H1 (cell line): ENCODE measurements around the gene ABLIM1. TPM values are rescaled to one million over a fixed set of nuclear protein-coding genes. Genes with fewer than 3 reads are reported as not detected.

ENCODE experiments used
- CTCF ChIA-PET: fragments of 300-600 bp; sonication (Branson Sonifier 250); formaldehyde crosslinking; loops from one replicate; lab custom pipeline; 2021; ENCODE audit not compliant: partially characterized antibody; lab: Charles Lee
- POLR2A ChIA-PET: fragments of 300-600 bp; sonication (Branson Sonifier 250); formaldehyde crosslinking; loops from one replicate; lab custom pipeline; 2021; ENCODE audit warnings: inconsistent platforms; ENCODE audit not compliant: partially characterized antibody; lab: Charles Lee
- DNase-seq, 2 experiments: peaks; one replicate each; pipeline versions ENCODE4 v3.0.0 to v3.0.0-alpha.2; 2010 to 2022; ENCODE audit warnings: low spot score in 2 of 2, low read depth in 1 of 2, mixed read lengths in 1 of 2
- FAIRE-seq: peaks from 2 replicates; lab custom pipeline; 2011; peaks lifted over from hg19 to GRCh38; lab: Jason Lieb, UNC
- H2AFZ ChIP-seq: 2 replicates; pipeline ENCODE4 v1.8.1; 2012; ENCODE audit warnings: low read length, inconsistent platforms
- H2AK5ac ChIP-seq: 2 replicates; pipeline ENCODE4 v1.6.1; 2013; ENCODE audit warnings: low read depth, low read length
- H2BK120ac ChIP-seq: replicated peaks from 2 replicates; pipeline ENCODE3; 2013; ENCODE audit warnings: low read depth, low read length, inconsistent platforms
- H2BK12ac ChIP-seq: 2 replicates; pipeline ENCODE4 v1.6.1; 2013; ENCODE audit warnings: low read depth, low read length
- H2BK15ac ChIP-seq: 2 replicates; pipeline ENCODE4 v1.6.1; 2013; ENCODE audit warnings: low read length
- H2BK20ac ChIP-seq: 2 replicates; pipeline ENCODE4 v1.6.1; 2013; ENCODE audit warnings: low read length
- H2BK5ac ChIP-seq: 2 replicates; pipeline ENCODE4 v1.6.1; 2013; ENCODE audit warnings: low read depth, low read length
- H3K14ac ChIP-seq: 2 replicates; pipeline ENCODE4 v1.6.1; 2013; ENCODE audit warnings: inconsistent platforms; ENCODE audit not compliant: insufficient read length
- H3K18ac ChIP-seq: 2 replicates; pipeline ENCODE4 v1.6.1; 2013; ENCODE audit warnings: low read length; ENCODE audit errors: extremely low read depth
- H3K23ac ChIP-seq: 2 replicates; pipeline ENCODE4 v1.6.1; 2013; ENCODE audit warnings: inconsistent platforms; ENCODE audit not compliant: insufficient read length
- H3K23me2 ChIP-seq: 2 replicates; pipeline ENCODE4 v1.6.1; 2013; ENCODE audit warnings: low read depth, low read length
- H3K27ac ChIP-seq: 2 replicates; pipeline ENCODE4 v1.6.1; 2011; ENCODE audit warnings: low read depth, low read length, inconsistent platforms
- H3K27me3 ChIP-seq, 4 experiments: replicated peaks in 1 of 4; 1 replicate in 1 of 4; 2 replicates in 3 of 4; pipeline versions ENCODE4 v1.6.1 to v1.8.1; 2011 to 2013; ENCODE audit warnings: low read length in 3 of 4, mild to moderate bottlenecking in 3 of 4, inconsistent platforms in 2 of 4, mixed read lengths in 2 of 4, moderate library complexity in 1 of 4; ENCODE audit not compliant: control insufficient read depth in 3 of 4, insufficient read depth in 3 of 4; ENCODE audit errors: extremely low read depth in 1 of 4
- H3K36me3 ChIP-seq, 4 experiments: 2 replicates each; pipeline versions ENCODE4 v1.6.1 to v1.8.1; 2011 to 2013; ENCODE audit warnings: mild to moderate bottlenecking in 4 of 4, low read length in 3 of 4, moderate library complexity in 2 of 4, control low read depth in 1 of 4, inconsistent platforms in 1 of 4; ENCODE audit not compliant: insufficient read depth in 4 of 4, control insufficient read depth in 2 of 4
- H3K4ac ChIP-seq: replicated peaks from 2 replicates; pipeline ENCODE3; 2013; ENCODE audit warnings: low read length, low read depth, mixed read lengths, inconsistent platforms; ENCODE audit not compliant: insufficient read length
- H3K4me1 ChIP-seq, 4 experiments: replicated peaks in 1 of 4; 1 replicate in 1 of 4; 2 replicates in 3 of 4; pipeline versions ENCODE4 v1.6.1 to v1.8.1; 2011 to 2013; ENCODE audit warnings: low read length in 3 of 4, inconsistent platforms in 2 of 4, mixed read lengths in 1 of 4; ENCODE audit not compliant: insufficient read depth in 4 of 4, control insufficient read depth in 3 of 4
- H3K4me2 ChIP-seq, 2 experiments: 2 replicates each; pipeline versions ENCODE4 v1.6.1 to v1.8.1; 2011 to 2013; ENCODE audit warnings: low read depth in 2 of 2, low read length in 2 of 2, control low read depth in 1 of 2, inconsistent platforms in 1 of 2, mild to moderate bottlenecking in 1 of 2; ENCODE audit not compliant: insufficient read depth in 1 of 2
- H3K4me3 ChIP-seq, 4 experiments: fragments of 200-600, 300-600 bp in 1 of 4; sonication (generic), shearing (Covaris generic), sonication (Bioruptor Twin) in 1 of 4; 2 replicates each; pipeline versions ENCODE4 v1.5.1 to v1.8.1; 2011 to 2016; ENCODE audit warnings: low read length in 4 of 4, low read depth in 3 of 4, control low read depth in 2 of 4, inconsistent platforms in 2 of 4, mild to moderate bottlenecking in 2 of 4, mixed read lengths in 1 of 4, moderate library complexity in 1 of 4; ENCODE audit not compliant: insufficient read depth in 2 of 4; ENCODE audit errors: extremely low read depth in 1 of 4
- H3K56ac ChIP-seq: replicated peaks from 2 replicates; pipeline ENCODE3; 2013; ENCODE audit warnings: low read depth, mild to moderate bottlenecking, mixed read lengths, low read length, inconsistent platforms; ENCODE audit not compliant: insufficient read length
- H3K79me1 ChIP-seq: 2 replicates; pipeline ENCODE4 v1.6.1; 2013; ENCODE audit warnings: low read depth, low read length, control low read depth
- H3K79me2 ChIP-seq, 2 experiments: 2 replicates each; pipeline versions ENCODE4 v1.6.1 to v1.8.1; 2012 to 2013; ENCODE audit warnings: low read length in 2 of 2, mild to moderate bottlenecking in 2 of 2, inconsistent platforms in 1 of 2; ENCODE audit not compliant: insufficient read depth in 2 of 2, control insufficient read depth in 1 of 2
- H3K9ac ChIP-seq, 4 experiments: replicated peaks in 1 of 4; 1 replicate in 1 of 4; 2 replicates in 3 of 4; pipeline versions ENCODE4 v1.6.1 to v1.8.1; 2011 to 2013; ENCODE audit warnings: low read depth in 3 of 4, low read length in 3 of 4, control low read depth in 2 of 4, mild to moderate bottlenecking in 2 of 4, moderate library complexity in 2 of 4, inconsistent platforms in 1 of 4; ENCODE audit errors: extremely low read depth in 1 of 4
- H3K9me3 ChIP-seq, 2 experiments: 2 replicates each; pipeline versions ENCODE4 v1.6.1 to v1.8.1; 2012 to 2013; ENCODE audit warnings: mild to moderate bottlenecking in 2 of 2, moderate library complexity in 2 of 2, control low read depth in 1 of 2, inconsistent platforms in 1 of 2, low read depth in 1 of 2, low read length in 1 of 2, mixed read lengths in 1 of 2; ENCODE audit not compliant: insufficient read depth in 2 of 2
- H4K20me1 ChIP-seq, 2 experiments: replicated peaks in 1 of 2; 2 replicates each; pipeline versions ENCODE3 to v1.8.1; 2011 to 2013; ENCODE audit warnings: inconsistent platforms in 2 of 2, low read length in 2 of 2, mild to moderate bottlenecking in 1 of 2; ENCODE audit not compliant: insufficient read depth in 2 of 2, control insufficient read depth in 1 of 2
- H4K5ac ChIP-seq: 2 replicates; pipeline ENCODE4 v1.6.1; 2013; ENCODE audit warnings: low read length, low read depth, mixed read lengths, inconsistent platforms; ENCODE audit not compliant: insufficient read length
- H4K8ac ChIP-seq: 2 replicates; pipeline ENCODE4 v1.8.0; 2013; ENCODE audit warnings: mild to moderate bottlenecking, moderate library complexity, low read length, inconsistent platforms; ENCODE audit not compliant: insufficient read depth; ENCODE audit errors: extremely low read depth
- H4K91ac ChIP-seq: replicated peaks from 2 replicates; pipeline ENCODE3; 2013; ENCODE audit warnings: low read length, mixed read lengths, inconsistent platforms; ENCODE audit not compliant: insufficient read length
- CHD1 ChIP-seq: IDR thresholded peaks from 2 replicates; pipeline ENCODE4 v1.6.1; 2012; ENCODE audit warnings: low read depth, low read length, improper control_type of control experiment
- CREB1 ChIP-seq: IDR thresholded peaks from 2 replicates; pipeline ENCODE4 v1.6.1; 2012; ENCODE audit warnings: inconsistent platforms
- GTF2F1 ChIP-seq: IDR thresholded peaks from 2 replicates; pipeline ENCODE4 v1.6.1; 2012; ENCODE audit warnings: low read depth, low read length, improper control_type of control experiment, borderline replicate concordance
- NANOG ChIP-seq: IDR thresholded peaks from 2 replicates; pipeline ENCODE4 v1.6.1; 2011; ENCODE audit warnings: low read length, low read depth, mild to moderate bottlenecking, inconsistent platforms; ENCODE audit not compliant: insufficient read depth, poor library complexity, severe bottlenecking
- RAD21 ChIP-seq, 2 experiments: IDR thresholded peaks in 1 of 2; conservative IDR thresholded peaks in 1 of 2; 2 replicates each; pipeline ENCODE4 v1.6.1; 2011; ENCODE audit warnings: low read depth in 2 of 2, low read length in 2 of 2, improper control_type of control experiment in 1 of 2, inconsistent platforms in 1 of 2, mild to moderate bottlenecking in 1 of 2, moderate library complexity in 1 of 2
- RNF2 ChIP-seq: fragments of 200-900, 300-1000 bp; sonication (generic); IDR thresholded peaks from 2 replicates; pipeline ENCODE4 v1.7.1; 2016; ENCODE audit warnings: borderline replicate concordance, low read depth, mild to moderate bottlenecking, antibody characterized with exemption, low read length; ENCODE audit not compliant: poor library complexity, severe bottlenecking; ENCODE audit errors: missing control alignments
- SAP30 ChIP-seq: fragments of 300-600 bp; sonication (generic); IDR thresholded peaks from 2 replicates; pipeline ENCODE4 v1.7.1; 2012; ENCODE audit warnings: low read length, moderate library complexity, mild to moderate bottlenecking, inconsistent platforms; ENCODE audit not compliant: insufficient read depth, insufficient replicate concordance
- SP2 ChIP-seq: IDR thresholded peaks from 2 replicates; pipeline ENCODE4 v1.6.1; 2012; ENCODE audit warnings: mild to moderate bottlenecking, low read length, inconsistent platforms
- TBP ChIP-seq: IDR thresholded peaks from 2 replicates; pipeline ENCODE4 v1.6.1; 2011; ENCODE audit warnings: low read depth, low read length, improper control_type of control experiment
- TCF12 ChIP-seq: IDR thresholded peaks from 2 replicates; pipeline ENCODE4 v1.6.1; 2011; ENCODE audit warnings: low read depth, mild to moderate bottlenecking, low read length
- WGBS, 2 experiments: shearing (Covaris generic) in 1 of 2; methylation state at CpG; one replicate each; pipeline versions ENCODE4 v1.1.6 to v1.1.7; 2013 to 2015; ENCODE audit warnings: low lambda C conversion rate in 2 of 2, mixed read lengths in 2 of 2, inconsistent platforms in 1 of 2, low coverage in 1 of 2, missing lambda C conversion rate in 1 of 2; ENCODE audit not compliant: insufficient replicate concordance in 2 of 2, insufficient coverage in 1 of 2, insufficient read length in 1 of 2; ENCODE audit errors: extremely low coverage in 1 of 2, missing lambda C conversion rate in 1 of 2; 5-methylcytosine and 5-hydroxymethylcytosine counted together
- polyA plus RNA-seq, 7 experiments: library from polyadenylated mRNA; depleted of rRNA in 3 of 7; stranded (reverse) in 5 of 7; unstranded in 2 of 7; fragments of >200 nt in 5 of 7; fragments of 200-250 nt in 2 of 7; gene quantifications; 1 replicate in 5 of 7; 2 replicates in 1 of 7; 4 replicates in 1 of 7; pipeline versions ENCODE4 v1.2.1 to v1.2.3, GENCODE V29; 2011 to 2013; ENCODE audit warnings: missing spikeins in 2 of 7, mixed read lengths in 2 of 7
- total RNA-seq: library from RNA; stranded (reverse); fragmentation: NEBNext Ultra II Directional; extraction: Animal tissue kit (Norgen Biotek cat#: 25700); gene quantifications from 2 replicates; pipeline ENCODE4 v1.2.1, GENCODE V29; 2021
- TF ChIP-seq, protein P1 (sequence below): IDR thresholded peaks from 2 replicates; pipeline ENCODE4 v1.6.1; 2012; ENCODE audit warnings: inconsistent platforms

Gene ABLIM1
- total and polyA plus RNA-seq, 2 of the 8 experiments (the other 6 are each of a cell fraction or from before 2014, with no cell fraction given) = 51.2 to 51.7 TPM

DNA sequence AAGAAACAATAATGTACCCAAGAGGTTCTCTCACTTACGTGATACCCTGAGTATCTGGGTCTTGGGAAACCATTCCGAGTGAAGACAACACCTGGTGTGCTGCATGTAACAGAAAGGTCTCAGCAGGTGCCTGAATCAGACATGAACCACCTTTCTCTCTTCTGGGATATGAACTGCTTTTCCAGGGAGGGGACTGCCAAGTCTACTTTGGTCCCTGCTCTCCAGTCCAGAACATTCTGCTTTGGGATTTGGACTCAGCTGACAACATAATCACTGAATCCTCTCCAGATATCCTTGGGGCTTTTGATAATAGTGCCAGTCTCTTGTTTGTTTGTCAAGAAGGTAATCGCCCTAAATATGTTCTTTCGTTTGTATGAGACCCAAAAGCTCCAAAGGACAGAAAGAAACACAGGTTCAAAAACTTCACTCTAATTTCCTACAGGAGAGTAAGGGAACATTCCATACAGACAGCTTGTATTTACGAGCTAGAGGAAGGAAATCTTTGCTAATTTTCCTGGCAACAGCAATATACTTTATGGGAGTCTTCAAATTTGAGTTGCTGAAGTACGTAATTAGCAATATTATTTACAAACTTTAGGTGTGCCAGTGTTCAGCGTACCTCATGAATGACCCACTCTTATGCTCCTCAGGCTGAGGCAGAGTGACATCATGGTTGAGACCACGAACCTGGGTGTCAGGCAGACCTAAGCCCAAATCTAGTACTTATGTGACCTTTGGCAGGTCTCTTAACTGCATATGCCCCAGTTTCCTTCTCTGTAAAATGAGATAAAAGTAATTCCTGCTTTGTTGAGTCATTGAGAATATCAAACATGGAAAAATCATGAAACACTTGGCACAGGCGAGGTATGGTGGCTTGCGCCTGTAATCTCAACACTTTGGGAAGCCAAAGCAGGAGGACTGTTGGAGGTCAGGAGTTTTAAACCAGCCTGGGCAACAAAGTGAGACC is 5.4 kb downstream of the ABLIM1 start:
- 93% methylated on average over 10 of the region's 10 CpGs; no CpG with 5 or more reads in 1 of the 2 experiments for WGBS, 2 experiments
- Histone ChIP-seq H3K23me2 (no peaks in the 10 kb centered on the region), H2AK5ac (no peak overlapping the region), H4K20me1 (no peaks in the 10 kb centered on the region), H3K4me2 (no peak overlapping the region), H3K4ac (no peak overlapping the region), H2BK12ac (no peak overlapping the region), H3K36me3 (no peaks in the 10 kb centered on the region), H3K56ac (no peak overlapping the region), H3K27ac (no peak overlapping the region), H2AFZ (no peak overlapping the region), H3K18ac (no peak overlapping the region), H3K79me1 (no peaks in the 10 kb centered on the region), H2BK15ac (no peak overlapping the region), H2BK120ac (no peak overlapping the region), H3K23ac (no peak overlapping the region), H3K4me1 (peaks cover 0 to 3% (median 0%) of the 10 kb centered on the region in 4 experiments; a peak in 1 of 7 replicates), H3K9ac (no peak overlapping the region), H4K8ac (no peak overlapping the region), H2BK20ac (no peak overlapping the region), H3K14ac (no peak overlapping the region), H4K91ac (no peak overlapping the region), H3K9me3 (no peaks in the 10 kb centered on the region), H3K4me3 (no peak overlapping the region), H3K27me3 (no peaks in the 10 kb centered on the region), H3K79me2 (no peaks in the 10 kb centered on the region), H2BK5ac (no peak overlapping the region), H4K5ac (no peak overlapping the region)
- FAIRE-seq (no peak), DNase-seq (no peak)
- ChIA-PET CTCF (interaction anchor here (0.5 to 3.6 kb wide), 6 partner anchors 10 to 52 kb away, joined by 3 to 9 read pairs (median 6); no protein-coding TSS in a partner anchor), POLR2A (no interaction called here)
- no peak for TF ChIP-seq CHD1
- TF ChIP-seq TCF12 = no peak
- no peak for TF ChIP-seq SP2
- TF ChIP-seq SAP30 = no peak
- no peak for TF ChIP-seq GTF2F1
- no peak for TF ChIP-seq RNF2
- no peak for TF ChIP-seq CREB1
- TF ChIP-seq TBP = no peak
- TF ChIP-seq RAD21 (IDR thresholded peaks at IDR 0.05 in 1 of 2, conservative IDR thresholded peaks at IDR 0.05 in 1 of 2; ENCODE audit: low read depth in 2 of 2, low read length in 2 of 2) = no peak
- TF ChIP-seq NANOG = no peak
- TF ChIP-seq, protein P1, sequence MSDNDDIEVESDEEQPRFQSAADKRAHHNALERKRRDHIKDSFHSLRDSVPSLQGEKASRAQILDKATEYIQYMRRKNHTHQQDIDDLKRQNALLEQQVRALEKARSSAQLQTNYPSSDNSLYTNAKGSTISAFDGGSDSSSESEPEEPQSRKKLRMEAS = no peak
